GM18520 (cell line): ENCODE data around the gene ESYT3.

Source experiments
- ATAC-seq: cut with Tn5 transposase; IDR thresholded peaks from one replicate; pipeline ENCODE4 v1.9.1; 2021; ENCODE audit not compliant: unreplicated experiment

Gene ESYT3

GRCh38 chr3:138459619-138460535 is 25.5 kb downstream of the ESYT3 start:
- no peak for ATAC-seq

GRCh38 chr3:138460536-138461205 is 26.3 kb downstream of the ESYT3 start:
- ATAC-seq = no peak

GRCh38 chr3:138461246-138461645 is 26.8 kb downstream of the ESYT3 start:
- ATAC-seq = no peak

GRCh38 chr3:138461896-138462295 is 27.5 kb downstream of the ESYT3 start:
- ATAC-seq = no peak

- no peak for ATAC-seq
These were observed 29.5 kb downstream of the ESYT3 start for GRCh38 chr3:138463724-138464490.

GRCh38 chr3:138464491-138464860 is 30.1 kb downstream of the ESYT3 start:
- no peak for ATAC-seq

- ATAC-seq = no peak
These were observed 31.0 kb downstream of the ESYT3 start for GRCh38 chr3:138465451-138465850.

GRCh38 chr3:138465925-138466324 is 31.5 kb downstream of the ESYT3 start:
- no peak for ATAC-seq

GRCh38 chr3:138467931-138468330 is 33.5 kb downstream of the ESYT3 start:
- ATAC-seq = no peak

- no peak for ATAC-seq
These were observed 34.0 kb downstream of the ESYT3 start for GRCh38 chr3:138468451-138468850.

- ATAC-seq = no peak
These were observed 34.5 kb downstream of the ESYT3 start for GRCh38 chr3:138468886-138469285.

- no peak for ATAC-seq
These were observed 35.5 kb downstream of the ESYT3 start for GRCh38 chr3:138469874-138470273.

- ATAC-seq = no peak
These were observed 36.3 kb downstream of the ESYT3 start for GRCh38 chr3:138470687-138471086.

- no peak for ATAC-seq
These were observed 37.1 kb downstream of the ESYT3 start for GRCh38 chr3:138471481-138471880.

GRCh38 chr3:138472141-138472825 is 37.9 kb downstream of the ESYT3 start:
- ATAC-seq = no peak

- ATAC-seq = no peak
These were observed 39.0 kb downstream of the ESYT3 start for GRCh38 chr3:138473391-138473790.

- ATAC-seq = no peak
These were observed 39.7 kb downstream of the ESYT3 start for GRCh38 chr3:138474163-138474562.

- ATAC-seq = no peak
These were observed 42.1 kb downstream of the ESYT3 start for GRCh38 chr3:138476526-138476925.

- no peak for ATAC-seq
These were observed 42.7 kb downstream of the ESYT3 start for GRCh38 chr3:138477120-138477519.

- ATAC-seq = no peak
These were observed 43.4 kb downstream of the ESYT3 start for GRCh38 chr3:138477801-138478200.

- ATAC-seq = no peak
These were observed 45.0 kb downstream of the ESYT3 start for GRCh38 chr3:138479438-138479863.
